ENCODE results near the gene SLC44A5. TPM values are rescaled to one million over a fixed set of nuclear protein-coding genes. Genes with fewer than 3 reads are reported as not detected.

Gene SLC44A5
- total RNA-seq, 2 experiments from 2014 or later = 0.37 to 0.74 TPM

DNA sequence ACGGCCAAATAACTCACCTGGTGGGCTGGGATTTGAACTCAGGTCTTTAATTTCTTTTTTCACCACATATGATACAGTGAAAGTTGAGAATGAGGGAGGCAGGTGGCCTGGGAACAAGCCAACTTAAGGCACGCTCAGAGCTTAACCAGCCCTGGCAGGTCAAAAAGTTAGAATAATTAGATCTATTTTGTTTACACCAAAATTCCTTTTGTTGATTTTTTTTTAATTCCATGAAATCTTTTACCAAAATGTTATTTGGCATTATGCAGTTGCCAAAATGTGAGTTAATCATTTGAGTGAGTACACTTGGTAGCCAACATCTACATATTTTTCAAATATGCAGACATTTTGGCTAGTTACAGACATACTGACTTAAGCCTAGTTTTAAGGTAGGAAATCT, 439.9 kb downstream of the SLC44A5 start:
- Mint-ChIP-seq H3K27ac (no peak overlapping the region), H3K9me3 (peaks cover 5% of the 10 kb centered on the region), H3K4me1 (ENCODE audit: low read depth) (no peaks in the 10 kb centered on the region), H3K27me3 (ENCODE audit: low read depth) (no peaks in the 10 kb centered on the region), H3K4me3 (no peak overlapping the region), H3K36me3 (ENCODE audit: low read depth) (no peaks in the 10 kb centered on the region)
- DNase-seq = no peak
- intact Hi-C loops (cut with micrococcal nuclease) = no loop called here
- CTCF ChIA-PET = no interaction called here

DNA sequence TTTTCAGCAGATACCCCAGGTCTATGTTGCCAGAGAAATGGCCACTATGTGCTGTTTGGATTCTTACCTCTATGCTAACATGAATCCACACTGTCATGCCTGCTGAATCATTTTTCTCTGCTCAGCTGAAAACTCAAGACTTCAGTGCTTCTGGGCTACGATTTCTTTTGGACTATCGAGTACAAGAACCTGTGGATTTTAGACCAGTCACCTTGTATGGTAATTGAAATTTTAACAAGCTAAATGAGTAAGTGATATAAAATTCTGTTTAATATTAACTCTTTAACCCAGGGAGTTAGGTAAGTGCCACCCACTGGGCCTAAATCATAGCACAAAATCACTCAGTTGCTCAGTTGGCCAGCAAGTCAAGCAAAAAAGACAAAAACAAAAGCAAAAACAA, 440.9 kb downstream of the SLC44A5 start:
- H3K27me3 Mint-ChIP-seq (ENCODE audit: low read depth) = peaks cover 3% of the 10 kb centered on the region
- no peaks in the 10 kb centered on the region for H3K4me1 Mint-ChIP-seq (ENCODE audit: low read depth)
- peaks cover under 1% of the 10 kb centered on the region for H3K9me3 Mint-ChIP-seq
- DNase-seq = no peak
- H3K4me3 Mint-ChIP-seq = no peak overlapping the region
- no peak overlapping the region for H3K27ac Mint-ChIP-seq
- H3K36me3 Mint-ChIP-seq (ENCODE audit: low read depth) = no peaks in the 10 kb centered on the region
- CTCF ChIA-PET = no interaction called here
- intact Hi-C loops (cut with micrococcal nuclease) = no loop called here

DNA sequence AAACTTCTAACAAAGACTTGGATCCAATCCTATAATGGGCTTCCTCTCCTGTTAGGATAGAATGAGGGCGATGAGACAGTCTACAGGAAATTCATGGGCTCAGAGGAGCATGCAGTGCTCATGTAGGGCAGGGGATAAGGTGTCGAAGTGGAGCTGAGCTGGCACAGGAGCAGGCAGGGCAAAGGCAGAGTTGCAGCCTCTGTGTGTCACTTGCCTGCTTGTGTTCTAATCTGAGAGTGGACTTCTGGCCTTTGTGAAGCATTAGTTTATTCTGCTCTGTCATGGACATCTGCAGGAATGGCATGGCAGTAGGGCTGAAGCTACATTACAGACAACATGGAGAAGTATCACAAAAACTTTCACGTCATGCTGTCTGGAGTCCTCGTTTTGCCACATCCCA, 444.1 kb downstream of the SLC44A5 start:
- no peak overlapping the region for H3K27ac Mint-ChIP-seq

DNA sequence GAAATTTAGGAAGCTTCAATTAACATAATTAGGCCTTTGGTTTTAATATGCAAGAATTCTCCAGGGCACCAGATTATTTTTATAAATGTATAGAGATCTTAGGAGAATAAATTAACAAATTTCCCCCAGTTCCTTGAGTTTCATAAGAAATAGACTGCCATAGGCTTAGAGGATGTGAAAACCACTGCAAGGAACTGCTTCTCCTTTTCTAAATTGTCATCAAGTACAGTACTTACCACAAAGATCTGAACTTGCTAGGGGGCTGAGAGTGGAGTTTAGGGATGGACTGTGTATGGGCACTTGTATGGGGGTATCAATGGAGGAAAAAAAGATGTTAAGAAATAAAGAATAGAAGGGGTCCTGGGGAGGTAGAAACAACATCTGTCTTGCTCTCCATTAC, 445.6 kb downstream of the SLC44A5 start:
- H3K36me3 Mint-ChIP-seq (ENCODE audit: low read depth) = no peaks in the 10 kb centered on the region
- H3K27ac Mint-ChIP-seq = no peak overlapping the region

More for the DNA sequence above, 444.1 kb downstream of the SLC44A5 start:
- no peaks in the 10 kb centered on the region for H3K9me3 Mint-ChIP-seq
- peaks cover 3% of the 10 kb centered on the region for H3K27me3 Mint-ChIP-seq (ENCODE audit: low read depth)
- CTCF ChIA-PET = no interaction called here
- intact Hi-C loops (cut with micrococcal nuclease) = no loop called here
- H3K4me3 Mint-ChIP-seq = no peak overlapping the region
- DNase-seq = no peak
- no peaks in the 10 kb centered on the region for H3K36me3 Mint-ChIP-seq (ENCODE audit: low read depth)
- H3K4me1 Mint-ChIP-seq (ENCODE audit: low read depth) = no peaks in the 10 kb centered on the region

GRCh38 chr1:75159154-75159553, 451.8 kb downstream of the SLC44A5 start:
- H3K4me3 Mint-ChIP-seq = no peak overlapping the region
- H3K9me3 Mint-ChIP-seq = peaks cover 5% of the 10 kb centered on the region
- no peaks in the 10 kb centered on the region for H3K36me3 Mint-ChIP-seq (ENCODE audit: low read depth)
- H3K4me1 Mint-ChIP-seq (ENCODE audit: low read depth) = no peaks in the 10 kb centered on the region
- intact Hi-C loops (cut with micrococcal nuclease) = no loop called here
- H3K27ac Mint-ChIP-seq = no peak overlapping the region
- peaks cover 15% of the 10 kb centered on the region for H3K27me3 Mint-ChIP-seq (ENCODE audit: low read depth)
- CTCF ChIA-PET = no interaction called here
- no peak for DNase-seq

More for the DNA sequence above, 445.6 kb downstream of the SLC44A5 start:
- intact Hi-C loops (cut with micrococcal nuclease) = no loop called here
- CTCF ChIA-PET = no interaction called here
- no peak for DNase-seq
- Mint-ChIP-seq H3K27me3 (ENCODE audit: low read depth) (peaks cover 3% of the 10 kb centered on the region), H3K4me1 (ENCODE audit: low read depth) (no peaks in the 10 kb centered on the region), H3K9me3 (no peaks in the 10 kb centered on the region), H3K4me3 (no peak overlapping the region)

Other genes with a start within 250 kb of the SLC44A5 start
- 10 to 100 TPM; 37.1 to 38.5 TPM for gene ACADM, start 113.6 kb upstream of the SLC44A5 start, total RNA-seq
- 100 to 1,000 TPM; 158 to 162 TPM for gene RABGGTB, start 175.1 kb upstream of the SLC44A5 start, total RNA-seq
- under 1 TPM; 0.14 to 0.27 TPM for gene MSH4, start 185.8 kb upstream of the SLC44A5 start, total RNA-seq

Data from activated naive CD4-positive, alpha-beta T cell treated with anti-CD3 and anti-CD28 coated beads for 36 hours (primary cell).